Stimulated activated CD8-positive, alpha-beta memory T cell treated with anti-CD3 and anti-CD28 coated beads, Interleukin-12 subunit alpha, Interleukin-12 subunit beta, amount 100 ng/mL, for 1 hour (primary cell): Measurements from ENCODE around the gene TSKU.

Experiments
- DNase-seq: peaks from one replicate; pipeline ENCODE4 v3.0.0-alpha.2; 2020; ENCODE audit warnings: low read depth

Gene TSKU

GRCh38 chr11:76770642-76771445, 12.3 kb upstream of the TSKU start:
- DNase-seq: no peak

GRCh38 chr11:76771446-76772099, 11.6 kb upstream of the TSKU start:
- DNase-seq: no peak

DNA sequence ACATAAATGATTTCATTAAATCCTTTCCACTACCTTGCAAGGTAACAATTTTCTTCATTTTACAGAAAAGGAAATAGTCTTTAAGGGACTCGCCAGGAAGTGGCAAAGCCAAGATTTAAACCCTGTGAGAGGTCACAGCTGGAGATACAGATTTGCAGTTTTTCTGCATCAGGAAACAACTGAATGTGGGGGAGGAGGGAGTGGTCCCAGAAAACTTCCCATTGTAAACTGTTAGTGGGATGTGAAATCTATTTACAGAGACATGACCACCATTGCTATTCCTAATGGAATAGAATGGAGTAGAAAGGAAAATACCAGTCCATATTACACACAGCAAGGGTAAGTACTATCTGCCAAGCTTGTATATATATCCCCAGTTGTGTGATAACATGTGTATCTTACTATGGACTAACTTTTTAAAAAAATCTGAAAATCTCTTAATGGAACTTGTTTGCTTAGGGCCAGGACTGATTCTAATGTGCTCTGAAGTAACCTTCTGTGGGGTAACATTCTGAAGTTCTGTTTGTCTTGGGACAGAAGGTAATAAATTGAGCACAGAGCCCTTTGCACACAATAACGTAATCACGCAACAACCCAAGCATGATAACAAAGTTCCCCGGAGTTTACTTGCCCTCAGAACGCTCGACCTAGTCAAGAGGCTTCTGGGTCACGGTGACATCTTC, 10.9 kb upstream of the TSKU start:
- DNase-seq: no peak

- no peak for DNase-seq
Observed at GRCh38 chr11:76772783-76773106, 10.4 kb upstream of the TSKU start.

- DNase-seq: no peak
Observed at GRCh38 chr11:76773921-76774361, 9.2 kb upstream of the TSKU start.

- no peak for DNase-seq
Observed at GRCh38 chr11:76776472-76776871, 6.7 kb upstream of the TSKU start.

DNA sequence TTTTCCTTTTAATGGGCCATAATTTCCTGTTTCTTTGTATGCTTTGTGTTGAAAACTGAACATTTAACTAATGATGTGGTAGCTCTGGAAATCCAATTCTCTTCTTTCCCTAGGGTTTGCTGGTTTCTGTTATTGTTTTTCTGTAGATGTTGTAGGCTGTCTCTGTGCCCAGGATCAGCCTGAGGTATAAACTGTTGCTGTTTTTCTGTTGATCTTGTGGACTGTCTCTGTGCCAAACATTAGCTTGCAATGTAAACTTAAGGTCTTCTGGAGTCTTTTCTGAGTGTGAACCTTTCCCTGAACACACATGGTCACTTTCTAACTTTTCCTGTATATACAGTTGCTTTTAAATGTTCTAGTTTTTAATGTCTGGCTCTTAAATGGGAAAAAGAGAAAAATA, 5.9 kb upstream of the TSKU start:
- no peak for DNase-seq

GRCh38 chr11:76777876-76778275, 5.3 kb upstream of the TSKU start:
- DNase-seq: no peak

- no peak for DNase-seq
Observed at GRCh38 chr11:76778874-76779273, 4.3 kb upstream of the TSKU start.

DNA sequence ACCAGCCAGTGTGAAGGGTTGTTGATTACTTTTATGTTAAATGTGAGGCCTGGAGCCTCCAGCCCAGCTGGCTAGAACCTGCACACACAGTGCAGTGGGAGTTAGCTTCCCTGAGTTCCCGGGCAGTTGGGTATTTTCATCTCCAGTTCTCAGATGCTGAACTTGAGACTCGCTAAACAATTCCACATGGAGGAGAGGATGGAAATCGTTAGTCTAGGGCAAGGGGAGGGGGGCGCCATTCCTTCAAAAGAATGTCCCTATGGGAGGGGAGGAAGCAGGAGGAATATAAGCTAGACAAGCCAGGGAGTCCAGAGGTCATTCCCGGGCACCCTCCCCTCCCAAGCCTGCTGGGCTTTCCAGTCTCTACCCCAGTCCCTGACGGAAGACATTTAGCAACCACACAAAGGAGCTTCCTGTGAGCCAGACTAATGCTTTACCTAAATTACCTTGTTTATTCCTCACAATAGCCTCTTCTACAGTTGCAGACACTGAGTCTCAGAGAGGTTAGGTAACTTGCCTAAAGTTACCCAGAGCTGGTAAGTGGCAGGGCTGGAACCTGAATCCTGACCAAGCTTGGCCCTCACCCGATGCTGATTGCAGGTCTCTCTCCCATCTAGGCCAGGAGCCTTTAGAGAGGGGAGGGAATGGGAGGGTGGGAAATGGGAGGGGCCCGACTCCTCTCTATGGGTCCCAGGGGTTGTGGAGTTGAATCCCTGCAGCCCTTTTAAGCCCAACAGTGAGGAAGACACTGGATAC, 1.9 kb upstream of the TSKU start:
- no peak for DNase-seq

- DNase-seq: no peak
Observed at GRCh38 chr11:76781807-76782530, 1.2 kb upstream of the TSKU start.

DNA sequence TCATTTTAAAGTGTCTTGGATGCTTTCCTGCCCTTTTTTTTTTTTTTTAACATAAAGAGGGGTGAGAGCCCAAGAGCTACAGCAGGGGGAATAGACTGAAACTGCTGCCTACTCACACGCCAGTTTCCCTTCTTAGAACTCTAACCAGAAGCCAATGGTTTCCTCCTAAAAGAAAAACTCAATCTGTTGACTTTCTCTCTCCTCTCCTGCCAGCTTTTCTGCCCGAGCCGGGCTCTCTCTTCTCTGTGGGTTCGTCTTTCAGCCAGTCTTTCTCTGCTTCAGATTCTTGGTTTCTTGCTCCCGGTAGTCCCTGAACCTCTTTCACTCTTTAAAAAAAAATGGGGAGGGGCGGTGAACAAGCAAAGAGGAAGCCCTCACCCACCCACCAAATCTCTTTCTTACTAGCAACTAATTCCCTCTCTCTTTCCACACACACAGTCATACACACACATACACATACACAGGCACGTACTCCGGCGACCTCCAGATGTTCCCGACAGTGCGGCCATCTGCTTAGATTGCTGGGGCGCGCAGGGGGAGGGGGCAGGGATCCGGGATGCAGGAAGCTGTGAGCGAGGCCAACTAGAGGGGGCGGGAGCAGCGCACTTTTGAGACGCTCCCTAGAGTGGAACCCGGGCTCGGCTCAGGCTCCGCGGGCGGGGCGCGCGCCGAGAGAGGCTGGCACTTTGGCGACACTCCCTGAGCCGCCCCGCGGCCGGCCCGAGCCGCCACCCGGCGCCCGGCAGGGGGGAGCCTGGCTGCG, 444 bp upstream of the TSKU start:
- DNase-seq: no peak

DNA sequence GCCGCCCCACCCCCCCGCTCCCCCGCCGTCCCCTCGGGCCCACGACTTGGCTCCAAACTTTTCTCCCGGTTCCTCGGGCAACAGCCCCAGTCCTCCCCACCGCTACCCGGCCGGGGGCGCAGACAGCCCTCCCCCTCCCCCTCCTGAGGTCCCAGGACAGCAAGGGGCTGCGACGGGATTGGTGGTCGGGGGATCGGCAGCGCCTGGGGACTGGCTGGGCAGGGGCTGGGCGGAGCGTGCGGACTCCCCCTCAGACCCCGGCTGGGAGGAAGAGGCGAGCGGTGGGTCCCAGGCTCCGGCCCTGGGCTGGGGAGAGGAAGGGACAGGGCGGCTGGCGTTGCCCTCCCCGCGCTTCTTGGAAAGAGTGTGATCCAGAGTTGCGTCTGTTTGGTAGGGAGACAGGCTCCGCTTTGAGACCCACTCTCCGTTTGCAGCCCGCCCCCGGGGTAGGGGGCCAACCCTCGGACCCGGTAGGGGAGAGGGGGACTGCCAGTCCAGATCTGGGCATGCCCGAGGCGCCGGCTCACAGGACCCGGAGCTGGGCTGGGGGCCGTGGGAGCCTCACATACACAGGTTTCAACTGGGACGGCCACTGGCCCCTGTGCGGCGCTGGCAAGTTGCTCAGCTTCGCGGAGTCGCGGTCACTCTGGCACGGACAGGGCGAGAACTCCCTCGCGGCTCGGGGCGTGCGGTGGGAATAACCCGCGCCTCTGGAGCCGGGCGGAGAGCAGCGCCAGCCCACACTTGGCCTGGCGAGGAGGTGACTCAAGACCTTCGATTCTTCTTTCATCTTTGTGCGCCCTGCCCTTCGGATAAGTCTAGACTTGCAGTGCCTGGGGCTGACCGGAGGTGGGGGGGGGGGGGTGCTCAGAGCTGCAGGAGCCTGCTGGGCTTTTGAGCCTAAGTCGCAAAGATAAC, 999 bp downstream of the TSKU start:
- no peak for DNase-seq

GRCh38 chr11:76785513-76785912, 2.4 kb downstream of the TSKU start:
- no peak for DNase-seq

- no peak for DNase-seq
Observed at GRCh38 chr11:76786016-76786415, 2.9 kb downstream of the TSKU start.

DNA sequence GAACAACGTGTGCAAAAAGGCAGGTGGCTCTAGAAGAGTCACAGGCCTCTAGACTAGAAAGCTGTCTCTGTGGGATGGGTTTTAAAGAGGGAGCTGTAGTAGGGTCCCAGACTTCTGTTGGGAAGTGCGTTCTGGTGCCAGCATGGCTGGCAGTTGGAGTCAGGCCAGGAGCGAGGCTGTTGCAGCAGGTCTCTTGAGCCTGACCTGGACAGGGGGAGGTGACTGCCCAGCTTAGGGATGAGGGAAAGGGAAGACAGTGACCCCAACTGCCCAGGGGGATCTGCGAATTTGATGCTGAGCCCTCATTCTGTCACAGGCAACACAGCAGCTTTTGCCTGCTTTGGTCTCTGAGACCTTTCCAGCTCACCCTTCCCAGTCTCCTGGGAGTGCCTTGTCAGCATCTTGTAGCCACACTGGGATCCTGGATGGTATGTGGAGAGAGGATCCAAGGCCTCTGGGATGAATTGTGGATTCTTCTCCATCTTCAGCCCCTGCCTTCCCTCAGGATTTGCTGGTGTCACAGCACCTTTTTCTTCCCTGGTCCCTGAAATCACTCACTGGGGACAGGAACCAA, 3.4 kb downstream of the TSKU start:
- DNase-seq: no peak

- no peak for DNase-seq
Observed at GRCh38 chr11:76787271-76787670, 4.1 kb downstream of the TSKU start.

DNA sequence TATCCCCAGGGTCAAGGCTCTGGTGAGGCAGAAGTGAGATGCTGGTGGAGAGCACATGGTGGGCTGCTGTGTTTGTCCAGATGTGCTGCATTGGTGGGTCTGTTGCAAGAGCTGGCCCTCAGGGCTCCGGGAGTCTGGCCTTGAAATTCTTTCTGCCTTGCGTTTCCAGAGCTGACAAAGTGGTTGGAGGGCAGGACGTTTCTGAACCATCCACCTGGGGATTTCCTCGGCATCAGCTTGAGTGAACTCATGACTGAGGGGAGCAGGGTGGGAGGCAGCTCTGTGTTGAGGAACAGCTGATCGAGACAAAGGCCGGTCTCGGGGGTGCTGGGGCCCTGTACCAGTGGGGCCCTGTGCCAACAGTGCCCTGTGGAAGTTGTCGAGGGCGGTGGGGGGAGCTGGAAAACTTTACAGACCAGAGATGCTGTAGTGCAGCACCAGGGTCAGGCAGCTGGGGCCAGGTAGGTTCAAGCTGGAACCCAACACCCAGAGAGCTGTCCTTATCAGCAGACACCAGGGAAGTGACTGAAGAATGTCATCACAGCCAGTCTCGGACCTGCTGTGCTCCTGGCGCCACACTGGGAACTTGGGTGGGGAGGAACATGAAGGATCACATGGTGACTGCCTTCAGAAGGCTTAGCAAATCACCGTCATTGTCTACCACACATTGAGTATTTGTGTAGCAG, 4.9 kb downstream of the TSKU start:
- no peak for DNase-seq
